HG03442 (cell line): ENCODE measurements around the gene PFDN2.

Source experiments
- ATAC-seq: cut with Tn5 transposase; IDR thresholded peaks from one replicate; pipeline ENCODE4 v1.9.1; 2021; ENCODE audit warnings: mild to moderate bottlenecking, moderate library complexity; ENCODE audit not compliant: unreplicated experiment

PFDN2 gene

DNA sequence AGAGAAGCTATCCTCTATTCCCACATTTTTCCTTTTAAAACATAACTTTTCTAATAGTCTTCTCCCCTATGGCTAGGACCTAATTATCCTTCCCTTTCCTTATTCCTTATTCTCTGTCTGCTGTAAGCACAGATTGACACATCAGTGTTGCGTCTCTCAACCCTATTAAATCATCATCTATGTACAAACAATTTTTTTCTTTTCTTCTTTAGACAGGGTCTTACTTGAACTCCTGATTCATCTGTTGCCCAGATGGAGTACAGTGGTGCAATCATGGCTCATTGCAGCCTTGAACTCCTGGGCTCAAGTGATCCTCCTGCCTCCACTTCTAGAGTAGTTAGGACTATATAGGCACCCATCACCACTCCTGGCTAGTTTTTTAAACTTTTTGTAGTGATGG is 11.4 kb downstream of the PFDN2 start:
- ATAC-seq = no peak

GRCh38 chr1:161100556-161100955 is 17.3 kb downstream of the PFDN2 start:
- no peak for ATAC-seq

GRCh38 chr1:161099090-161099802 is 18.6 kb downstream of the PFDN2 start:
- ATAC-seq = no peak

- peak; percentile 73 for ATAC-seq
These were observed 19.4 kb downstream of the PFDN2 start, which contains the start of gene KLHDC9 for GRCh38 chr1:161098210-161099068. KLHDC9 (plus strand) TSS chr1:161098361; CDS start chr1:161098536, 175 bp downstream.

DNA sequence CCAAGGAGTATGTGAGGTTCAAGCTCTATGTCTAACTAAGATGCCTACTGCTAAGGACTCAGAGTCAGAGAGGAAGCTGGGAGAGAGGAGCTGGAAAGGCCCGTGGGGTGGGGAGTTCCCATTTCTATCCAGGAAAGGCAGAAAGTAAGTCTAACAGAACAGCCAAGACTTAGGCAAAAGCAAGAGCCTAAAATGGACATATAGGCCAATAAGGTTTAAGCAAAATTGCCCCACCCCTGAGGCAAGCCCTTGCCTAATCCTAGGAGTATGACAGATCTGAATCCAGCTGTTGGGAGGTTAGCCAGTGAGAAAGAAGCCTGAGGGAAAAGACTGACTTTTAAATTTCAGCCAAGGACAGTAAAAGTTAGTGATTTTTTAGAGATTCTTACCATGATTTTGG is 21.3 kb downstream of the PFDN2 start:
- no peak for ATAC-seq

GRCh38 chr1:161096015-161096414 is 21.8 kb downstream of the PFDN2 start:
- ATAC-seq = no peak

DNA sequence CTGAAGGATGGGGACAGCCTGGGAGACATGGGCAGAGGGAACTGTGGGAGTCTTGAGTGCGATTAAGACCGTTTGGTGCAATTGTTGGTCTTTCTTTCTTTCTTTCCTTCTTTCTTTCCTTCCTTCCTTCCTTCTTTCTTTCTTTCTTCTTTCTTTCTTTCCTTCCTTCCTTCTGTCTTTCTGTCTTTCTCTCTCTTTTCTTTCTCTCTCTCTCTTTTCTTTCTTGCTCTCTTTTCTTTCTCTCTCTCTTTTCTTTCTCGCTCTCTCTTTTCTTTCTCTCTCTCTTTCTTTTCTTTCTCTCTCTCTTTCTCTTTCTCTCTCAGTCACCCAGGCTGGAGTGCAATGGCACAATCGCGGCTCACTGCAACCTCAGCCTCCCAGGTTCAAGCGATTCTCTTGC is 22.6 kb downstream of the PFDN2 start:
- no peak for ATAC-seq

GRCh38 chr1:161094481-161094880 is 23.4 kb downstream of the PFDN2 start:
- no peak for ATAC-seq

- no peak for ATAC-seq
These were observed 25.2 kb downstream of the PFDN2 start for GRCh38 chr1:161092621-161093028.

GRCh38 chr1:161091796-161092507 is 25.9 kb downstream of the PFDN2 start:
- no peak for ATAC-seq

GRCh38 chr1:161091093-161091492 is 26.7 kb downstream of the PFDN2 start:
- no peak for ATAC-seq

DNA sequence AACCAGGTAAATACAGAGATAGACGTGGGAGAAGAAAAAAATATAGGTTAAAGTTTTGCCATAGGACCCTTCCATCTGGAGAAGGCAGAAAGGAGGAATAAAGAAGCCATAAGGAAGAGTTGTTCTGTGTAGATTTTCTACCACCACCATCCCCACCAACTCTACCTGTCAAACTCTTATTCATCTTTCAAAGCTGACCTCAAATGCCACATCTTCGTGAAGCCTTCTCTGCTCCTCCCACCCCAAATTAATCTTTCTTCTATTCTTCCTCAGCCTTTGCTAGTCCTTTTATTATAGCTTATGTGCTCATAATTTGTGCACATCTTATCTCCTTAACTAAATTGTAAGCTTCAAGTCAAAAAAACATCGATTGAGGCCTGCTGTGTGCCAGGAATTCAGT is 27.2 kb downstream of the PFDN2 start:
- ATAC-seq = no peak

GRCh38 chr1:161089938-161090337 is 27.9 kb downstream of the PFDN2 start:
- ATAC-seq = no peak

GRCh38 chr1:161089251-161089924 is 28.4 kb downstream of the PFDN2 start, which contains the start of gene NECTIN4:
NECTIN4 (minus strand) TSS chr1:161089558; CDS start chr1:161089296, 262 bp downstream.
- no peak for ATAC-seq

DNA sequence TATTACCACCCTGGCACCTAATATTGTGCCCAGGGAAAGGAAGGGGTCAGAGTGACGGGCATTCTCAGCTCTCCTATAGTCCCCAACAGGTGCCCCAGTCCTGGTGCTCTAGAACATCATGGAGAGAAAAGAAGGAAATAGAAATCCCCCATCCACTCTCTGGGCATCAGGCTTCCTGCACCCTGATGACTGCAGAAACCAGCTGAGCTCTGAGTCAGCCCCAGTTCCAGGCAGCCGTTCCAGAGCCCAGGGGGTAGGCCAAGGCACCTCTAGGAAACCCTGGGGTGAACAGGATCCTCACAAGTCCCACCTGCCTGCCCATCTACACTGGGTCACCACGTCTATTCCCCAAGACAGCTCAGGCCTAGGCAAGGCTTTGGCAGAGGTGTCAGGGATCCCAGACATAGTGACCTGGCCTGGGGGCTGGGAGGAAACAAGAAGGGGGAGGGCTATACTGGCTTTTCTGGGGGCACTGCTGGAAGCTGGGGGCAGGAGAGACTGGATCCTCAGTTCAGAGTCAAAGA is 29.2 kb downstream of the PFDN2 start:
- ATAC-seq = no peak

GRCh38 chr1:161086457-161086856 is 31.4 kb downstream of the PFDN2 start:
- ATAC-seq = no peak

- ATAC-seq = no peak
These were observed 32.7 kb downstream of the PFDN2 start for GRCh38 chr1:161085165-161085564.

GRCh38 chr1:161084597-161084988 is 33.2 kb downstream of the PFDN2 start:
- no peak for ATAC-seq

GRCh38 chr1:161083748-161084596 is 33.9 kb downstream of the PFDN2 start:
- no peak for ATAC-seq
